Right lobe of liver (tissue), 4 donors: Measurements from ENCODE around the gene ADH1C.

Source experiments
- POLR2A ChIP-seq: fragments of 450-650 bp; IDR thresholded peaks from one replicate; pipeline ENCODE4 v1.6.1; 2017; ENCODE audit warnings: antibody characterized with exemption, mild to moderate bottlenecking
- TF ChIP-seq, protein P1 (sequence below), 4 donors: fragments of 200-600 bp in 3 of 4; fragments of 450-650 bp in 1 of 4; IDR thresholded peaks; one replicate each; pipeline versions ENCODE4 v1.5.1 to v1.8.0; 2016 to 2022; ENCODE audit warnings: antibody characterized with exemption in 4 of 4, mild to moderate bottlenecking in 2 of 4
- donor health status: DM: no; HTN: no; CAD: no.
- donor health status: DM: no; HTN: no; CAD: no.
- donor health status: DM: no; HTN: yes; CAD: no.

- TF ChIP-seq, protein P1, sequence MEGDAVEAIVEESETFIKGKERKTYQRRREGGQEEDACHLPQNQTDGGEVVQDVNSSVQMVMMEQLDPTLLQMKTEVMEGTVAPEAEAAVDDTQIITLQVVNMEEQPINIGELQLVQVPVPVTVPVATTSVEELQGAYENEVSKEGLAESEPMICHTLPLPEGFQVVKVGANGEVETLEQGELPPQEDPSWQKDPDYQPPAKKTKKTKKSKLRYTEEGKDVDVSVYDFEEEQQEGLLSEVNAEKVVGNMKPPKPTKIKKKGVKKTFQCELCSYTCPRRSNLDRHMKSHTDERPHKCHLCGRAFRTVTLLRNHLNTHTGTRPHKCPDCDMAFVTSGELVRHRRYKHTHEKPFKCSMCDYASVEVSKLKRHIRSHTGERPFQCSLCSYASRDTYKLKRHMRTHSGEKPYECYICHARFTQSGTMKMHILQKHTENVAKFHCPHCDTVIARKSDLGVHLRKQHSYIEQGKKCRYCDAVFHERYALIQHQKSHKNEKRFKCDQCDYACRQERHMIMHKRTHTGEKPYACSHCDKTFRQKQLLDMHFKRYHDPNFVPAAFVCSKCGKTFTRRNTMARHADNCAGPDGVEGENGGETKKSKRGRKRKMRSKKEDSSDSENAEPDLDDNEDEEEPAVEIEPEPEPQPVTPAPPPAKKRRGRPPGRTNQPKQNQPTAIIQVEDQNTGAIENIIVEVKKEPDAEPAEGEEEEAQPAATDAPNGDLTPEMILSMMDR (IDR thresholded peaks at IDR 0.05) = no peak
- peak; percentile 60 for TF ChIP-seq POLR2A
Observed at GRCh38 chr4:99321241-99322191, 31.0 kb downstream of the ADH1C start, which contains the start of gene ADH1B.
